Ishikawa (cell line): Measurements from ENCODE around the gene TNFAIP8L3.

Experiments
- CREB1 ChIP-seq: IDR thresholded peaks from 2 replicates; pipeline ENCODE4 v1.6.1; 2012; ENCODE audit warnings: low read depth
- RAD21 ChIP-seq: IDR thresholded peaks from 2 replicates; pipeline ENCODE4 v1.6.1; 2012; ENCODE audit warnings: low read depth
- TF ChIP-seq, protein P1 (sequence below): IDR thresholded peaks from 2 replicates; pipeline ENCODE4 v1.6.1; 2012

- TF ChIP-seq, protein P1, sequence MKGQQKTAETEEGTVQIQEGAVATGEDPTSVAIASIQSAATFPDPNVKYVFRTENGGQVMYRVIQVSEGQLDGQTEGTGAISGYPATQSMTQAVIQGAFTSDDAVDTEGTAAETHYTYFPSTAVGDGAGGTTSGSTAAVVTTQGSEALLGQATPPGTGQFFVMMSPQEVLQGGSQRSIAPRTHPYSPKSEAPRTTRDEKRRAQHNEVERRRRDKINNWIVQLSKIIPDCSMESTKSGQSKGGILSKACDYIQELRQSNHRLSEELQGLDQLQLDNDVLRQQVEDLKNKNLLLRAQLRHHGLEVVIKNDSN, result no peak
- no peak for TF ChIP-seq CREB1
- TF ChIP-seq RAD21, result no peak
Observed at GRCh38 chr15:51023499-51023898, 71.2 kb downstream of the TNFAIP8L3 start.
